Ovary (tissue), 9 donors: ENCODE data around the gene PPARA. TPM values are rescaled to one million over a fixed set of nuclear protein-coding genes. Genes with fewer than 3 reads are reported as not detected.

Source experiments
- DNase-seq, 5 donors: peaks; one replicate each; pipeline ENCODE4 v3.0.0-alpha.2; 2019 to 2020
- H3K27ac ChIP-seq, 2 donors: fragments of 200-600 bp; one replicate each; pipeline versions ENCODE4 v1.5.1 to v1.8.0; 2019 to 2022
- H3K27me3 ChIP-seq: fragments of 200-600 bp; one replicate; pipeline ENCODE4 v1.8.0; 2022
- H3K36me3 ChIP-seq: fragments of 200-600 bp; sonication (generic); one replicate; pipeline ENCODE4 v1.5.1; 2019
- H3K4me1 ChIP-seq: one replicate; pipeline ENCODE4 v1.8.1; 2013; ENCODE audit warnings: mild to moderate bottlenecking, moderate library complexity; ENCODE audit not compliant: insufficient read depth
- H3K4me3 ChIP-seq: fragments of 200-600 bp; sonication (generic); one replicate; pipeline ENCODE4 v1.5.1; 2017
- H3K9me3 ChIP-seq, 2 donors: fragments of 200-600 bp in 1 of 2; sonication (generic) in 1 of 2; one replicate each; pipeline versions ENCODE4 v1.5.1 to v1.8.1; 2013 to 2019; ENCODE audit warnings: mild to moderate bottlenecking in 1 of 2, moderate library complexity in 1 of 2
- EP300 ChIP-seq: sonication (generic); formaldehyde crosslinking; IDR thresholded peaks from one replicate; pipeline ENCODE4 v1.6.1; 2017; ENCODE audit warnings: antibody characterized with exemption
- POLR2A ChIP-seq: fragments of 450-650 bp; IDR thresholded peaks from one replicate; pipeline ENCODE4 v1.6.1; 2017; ENCODE audit warnings: antibody characterized with exemption, mild to moderate bottlenecking, moderate library complexity
- WGBS, 3 donors: extraction: QIAGEN DNeasy Blood & Tissue Kit in 1 of 3; methylation state at CpG; one replicate each; pipeline versions ENCODE4 v1.1.5 to v1.1.7; 2013 to 2017; 5-methylcytosine and 5-hydroxymethylcytosine counted together
- intact Hi-C, 4 donors: fragments of 100-400 bp; cut with DNase I; formaldehyde crosslinking; loops; one replicate each; pipeline versions ENCODE4 v1.11.0 to v1.15.1; 2022 to 2023
- polyA plus RNA-seq, 2 donors: library from polyadenylated mRNA; stranded (reverse); fragments of 200-250 nt in 1 of 2; fragments of 350-450 nt in 1 of 2; fragmentation: Illumina TruSeq in 1 of 2; extraction: RNeasy Lipid Tissue Mini Kit (QIAGEN cat#74804) in 1 of 2; gene quantifications; one replicate each; pipeline ENCODE4 v1.2.3, GENCODE V29; 2013 to 2014
- total RNA-seq, 7 donors: library from RNA; depleted of rRNA in 2 of 7; stranded (reverse); fragments of >200 nt in 2 of 7; fragmentation: NEBNext Ultra II Directional in 3 of 7; extraction: Animal tissue kit (Norgen Biotek cat#: 25700) in 3 of 7; gene quantifications; one replicate each; pipeline versions ENCODE4 v1.1.0 to v1.2.4, GENCODE V29; 2016 to 2023
- TF ChIP-seq, protein P1 (sequence below), 3 donors: fragments of 450-650 bp in 2 of 3; fragments of 200-600 bp in 1 of 3; IDR thresholded peaks; one replicate each; pipeline versions ENCODE4 v1.5.1 to v1.8.0; 2016 to 2022; ENCODE audit warnings: antibody characterized with exemption in 3 of 3, mild to moderate bottlenecking in 1 of 3
- donor health status: DM: no; HTN: no; CAD: no; lungs with moderate emphysema.
- donor health status: DM: no; HTN: no; CAD: no.
- donor health status: Bipolar disorder and iron deficiency.
- donor health status: DM: yes; HTN: yes; CAD: no.
- donor health status: DM: no; HTN: no; CAD: no.
- donor health status: DM: yes; HTN: yes; CAD: no.

The PPARA gene
- total and polyA plus RNA-seq, 9 donors: 9.7 to 41.0 (median 29.9) TPM

DNA sequence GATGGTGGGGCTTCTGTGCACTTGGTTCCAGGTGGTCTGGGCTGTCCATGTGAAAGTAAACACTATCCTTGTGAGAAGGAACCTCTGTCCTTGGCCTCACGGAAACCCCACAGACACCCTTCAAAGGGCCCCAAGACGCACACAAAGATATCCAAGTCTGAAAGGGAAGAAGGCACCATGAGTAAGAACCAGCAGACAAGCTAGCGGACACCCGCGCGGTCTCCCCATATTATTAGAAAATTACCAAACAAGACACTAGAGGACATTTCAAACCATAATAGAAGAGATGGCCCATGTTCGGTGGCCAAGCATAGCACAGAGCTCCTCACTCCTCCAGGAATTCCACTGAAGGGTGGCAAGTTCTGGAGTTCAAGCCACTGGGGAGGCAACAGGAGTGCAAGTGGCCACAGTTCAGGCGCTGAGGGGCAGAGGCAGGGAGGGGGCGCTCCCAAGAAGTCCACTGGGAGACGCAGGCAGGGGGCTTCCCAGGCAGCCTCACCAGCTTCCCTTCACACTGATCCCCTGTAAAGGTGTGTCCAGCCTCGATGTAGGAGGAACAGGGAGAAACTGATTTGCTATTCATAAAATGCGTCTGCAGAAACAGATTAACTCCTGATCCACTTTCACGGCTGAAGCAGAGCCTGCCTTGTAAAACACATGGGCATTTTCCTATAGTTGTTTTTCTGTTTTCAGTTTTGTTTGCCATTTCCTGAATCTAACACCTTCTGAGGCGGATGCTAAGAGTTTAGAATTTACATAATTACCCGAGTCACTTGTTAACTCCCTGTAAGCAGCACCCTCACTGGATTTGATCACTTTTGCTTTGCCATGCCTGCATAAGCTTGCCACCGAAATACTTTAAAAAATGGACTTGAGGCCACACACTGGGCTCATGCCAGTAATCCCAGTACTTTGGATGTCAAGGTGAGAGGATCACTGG is 9.1 kb upstream of the PPARA start:
- H3K27ac ChIP-seq: peak overlapping the region in 1 of 2 donors; percentile 87
- WGBS, 3 donors: 89 to 91% (median 91%) methylated on average over 16 of the region's 16 CpGs
- no peaks in the 10 kb centered on the region for H3K36me3 ChIP-seq
- H3K9me3 ChIP-seq: no peaks in the 10 kb centered on the region
- TF ChIP-seq, protein P1, sequence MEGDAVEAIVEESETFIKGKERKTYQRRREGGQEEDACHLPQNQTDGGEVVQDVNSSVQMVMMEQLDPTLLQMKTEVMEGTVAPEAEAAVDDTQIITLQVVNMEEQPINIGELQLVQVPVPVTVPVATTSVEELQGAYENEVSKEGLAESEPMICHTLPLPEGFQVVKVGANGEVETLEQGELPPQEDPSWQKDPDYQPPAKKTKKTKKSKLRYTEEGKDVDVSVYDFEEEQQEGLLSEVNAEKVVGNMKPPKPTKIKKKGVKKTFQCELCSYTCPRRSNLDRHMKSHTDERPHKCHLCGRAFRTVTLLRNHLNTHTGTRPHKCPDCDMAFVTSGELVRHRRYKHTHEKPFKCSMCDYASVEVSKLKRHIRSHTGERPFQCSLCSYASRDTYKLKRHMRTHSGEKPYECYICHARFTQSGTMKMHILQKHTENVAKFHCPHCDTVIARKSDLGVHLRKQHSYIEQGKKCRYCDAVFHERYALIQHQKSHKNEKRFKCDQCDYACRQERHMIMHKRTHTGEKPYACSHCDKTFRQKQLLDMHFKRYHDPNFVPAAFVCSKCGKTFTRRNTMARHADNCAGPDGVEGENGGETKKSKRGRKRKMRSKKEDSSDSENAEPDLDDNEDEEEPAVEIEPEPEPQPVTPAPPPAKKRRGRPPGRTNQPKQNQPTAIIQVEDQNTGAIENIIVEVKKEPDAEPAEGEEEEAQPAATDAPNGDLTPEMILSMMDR (IDR thresholded peaks at IDR 0.05): no peak
- TF ChIP-seq POLR2A (no peak), EP300 (no peak)
- no peaks in the 10 kb centered on the region for H3K27me3 ChIP-seq
- no peak overlapping the region for H3K4me3 ChIP-seq
- no peak for DNase-seq
- intact Hi-C loops: no loop called here
- H3K4me1 ChIP-seq: peaks cover 14% of the 10 kb centered on the region

GRCh38 chr22:46142548-46143490 is 7.5 kb upstream of the PPARA start:
- no peak overlapping the region for H3K27ac ChIP-seq
- no peaks in the 10 kb centered on the region for H3K9me3 ChIP-seq
- H3K36me3 ChIP-seq: no peaks in the 10 kb centered on the region
- peaks cover 14% of the 10 kb centered on the region for H3K4me1 ChIP-seq
- WGBS, 3 donors: 79 to 85% (median 84%) methylated on average over 14 of the region's 14 CpGs
- TF ChIP-seq, protein P1 (IDR thresholded peaks at IDR 0.05): no peak
- TF ChIP-seq EP300: no peak
- TF ChIP-seq POLR2A: no peak
- DNase-seq: peak in 2 of 5 donors; percentile 13 to 38
- no peaks in the 10 kb centered on the region for H3K27me3 ChIP-seq
- H3K4me3 ChIP-seq: no peak overlapping the region
- intact Hi-C loops: no loop called here

DNA sequence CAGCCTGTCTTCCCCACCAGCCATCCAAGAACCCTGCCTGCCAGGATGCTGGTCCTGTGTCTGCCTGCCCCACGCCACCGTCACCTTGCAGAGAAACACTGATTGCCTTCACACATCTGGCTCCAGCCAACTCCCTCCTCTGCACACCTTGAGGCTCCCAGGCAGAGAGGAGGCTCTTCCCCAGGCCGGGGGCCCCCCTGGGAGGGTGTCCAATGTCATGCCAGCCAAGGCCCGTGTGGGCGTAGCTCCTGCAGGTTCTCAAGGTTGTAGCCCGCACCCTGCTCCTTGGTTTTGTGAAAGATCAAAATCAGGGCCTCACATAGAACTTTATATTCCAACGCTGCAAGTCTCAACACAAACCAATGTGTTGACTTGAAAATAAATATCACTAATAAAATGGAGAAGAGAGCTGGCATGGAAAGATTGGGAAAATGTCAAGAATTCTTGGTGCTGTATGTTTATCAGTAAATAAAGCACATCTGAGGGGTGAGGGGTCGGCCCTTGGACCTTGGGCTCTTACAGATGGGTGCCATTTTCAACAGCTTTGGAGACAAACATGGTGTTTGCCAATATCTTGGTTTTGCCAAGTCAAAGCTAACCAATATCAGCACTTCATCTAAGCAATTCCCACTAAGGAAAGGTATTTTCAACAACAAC is 6.7 kb upstream of the PPARA start:
- TF ChIP-seq, protein P1 (IDR thresholded peaks at IDR 0.05): no peak
- TF ChIP-seq POLR2A (no peak), EP300 (no peak)
- Histone ChIP-seq H3K27me3 (no peaks in the 10 kb centered on the region), H3K4me1 (peaks cover 14% of the 10 kb centered on the region), H3K4me3 (no peak overlapping the region), H3K36me3 (no peaks in the 10 kb centered on the region), H3K9me3 (no peaks in the 10 kb centered on the region), H3K27ac (no peak overlapping the region)
- DNase-seq: peak in 1 of 5 donors; percentile 26
- intact Hi-C loops: no loop called here
- WGBS, 3 donors: 77 to 86% (median 81%) methylated on average over 8 of the region's 8 CpGs

- no peak overlapping the region for H3K27ac ChIP-seq
- no peak for TF ChIP-seq EP300
- TF ChIP-seq POLR2A: no peak
- TF ChIP-seq, protein P1 (IDR thresholded peaks at IDR 0.05): no peak
- intact Hi-C loops: no loop called here
- no peak for DNase-seq
- no peak overlapping the region for H3K4me3 ChIP-seq
- 88 to 92% (median 89%) methylated on average over 14 of the region's 14 CpGs for WGBS, 3 donors
- no peaks in the 10 kb centered on the region for H3K9me3 ChIP-seq
- H3K4me1 ChIP-seq: peaks cover 10% of the 10 kb centered on the region
- no peaks in the 10 kb centered on the region for H3K27me3 ChIP-seq
- H3K36me3 ChIP-seq: no peaks in the 10 kb centered on the region
These were observed 4.9 kb upstream of the PPARA start for GRCh38 chr22:46145361-46145851.
